Loucy (cell line): ENCODE data around the gene HMOX2.

Source experiments
- CTCF ChIP-seq: fragments of 200-600 bp; sonication (generic); conservative IDR thresholded peaks from 2 replicates; pipeline ENCODE4 v1.5.1; 2014; ENCODE audit warnings: mild to moderate bottlenecking, antibody characterized with exemption, low read length
- EZH2phosphoT487 ChIP-seq: fragments of 200-600 bp; IDR thresholded peaks from 2 replicates; pipeline ENCODE4 v1.6.1; 2018; ENCODE audit warnings: antibody characterized with exemption, mild to moderate bottlenecking, moderate library complexity, borderline replicate concordance

GRCh38 chr16:4509420-4509819, 33.2 kb downstream of the HMOX2 start:
- TF ChIP-seq CTCF (no peak), EZH2phosphoT487 (no peak)
